GM21619 (cell line): ENCODE data around the gene ASCC1.

Source experiments
- ATAC-seq: cut with Tn5 transposase; IDR thresholded peaks from one replicate; pipeline ENCODE4 v1.9.1; 2021; ENCODE audit not compliant: unreplicated experiment

ASCC1 gene

DNA sequence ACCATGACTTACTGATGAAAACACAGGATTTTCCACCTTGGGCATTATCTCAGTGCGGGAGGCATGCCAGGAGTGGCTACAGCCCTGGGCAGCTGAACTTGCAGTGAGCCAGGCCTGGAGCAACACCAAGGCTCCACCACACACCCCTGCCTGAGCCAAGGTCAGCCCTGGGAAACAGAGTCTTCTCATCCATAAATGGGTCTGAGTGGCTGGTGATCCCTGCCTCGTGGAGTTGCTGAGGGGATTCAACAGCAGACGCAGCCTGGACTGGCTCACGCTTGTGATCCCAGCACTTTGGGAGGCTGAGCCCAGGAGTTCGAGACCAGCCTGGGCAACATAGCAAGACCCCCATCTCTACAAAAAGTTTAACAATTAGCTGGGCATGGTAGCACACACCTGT is 160.0 kb downstream of the ASCC1 start:
- ATAC-seq, result no peak

DNA sequence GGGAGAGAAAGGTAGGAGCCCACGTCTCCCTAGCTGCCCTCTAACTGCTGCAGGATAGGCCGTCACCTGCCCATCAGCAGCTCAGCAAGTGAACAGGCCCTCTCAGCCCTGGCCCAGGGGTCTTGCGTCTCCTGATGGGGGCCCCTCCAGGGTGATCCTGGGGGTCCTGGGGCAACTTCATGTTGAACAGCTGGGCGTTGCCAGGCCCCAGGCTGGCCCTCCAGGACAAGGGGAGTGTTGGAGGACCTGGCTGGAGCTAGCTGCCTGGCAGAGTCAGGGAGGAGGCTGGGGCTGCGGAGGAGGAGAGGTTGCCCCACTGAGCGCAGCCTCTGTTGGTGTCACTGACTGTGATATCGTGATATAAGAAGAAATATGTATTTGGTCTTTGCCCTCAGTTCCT is 162.4 kb downstream of the ASCC1 start:
- ATAC-seq, result no peak

DNA sequence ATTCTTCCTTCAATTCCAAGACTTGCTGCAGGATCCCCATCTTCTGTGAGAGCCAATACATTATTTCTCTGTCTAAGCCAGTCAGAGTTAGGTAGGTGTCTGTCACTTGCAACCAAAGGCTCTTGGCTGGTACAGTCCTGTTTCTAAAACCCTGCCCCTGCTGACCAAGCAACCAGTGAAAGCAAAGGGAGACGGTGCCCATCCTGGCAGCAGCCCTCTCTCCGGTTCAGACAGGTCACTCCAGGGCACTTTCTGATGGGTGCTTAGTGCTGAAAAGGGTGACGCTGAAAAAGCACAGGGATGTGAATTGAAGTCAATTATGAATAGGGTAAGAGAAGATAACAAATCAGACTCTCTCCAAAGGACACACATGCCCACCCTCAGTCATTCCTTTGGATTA is 165.2 kb downstream of the ASCC1 start:
- no peak for ATAC-seq

DNA sequence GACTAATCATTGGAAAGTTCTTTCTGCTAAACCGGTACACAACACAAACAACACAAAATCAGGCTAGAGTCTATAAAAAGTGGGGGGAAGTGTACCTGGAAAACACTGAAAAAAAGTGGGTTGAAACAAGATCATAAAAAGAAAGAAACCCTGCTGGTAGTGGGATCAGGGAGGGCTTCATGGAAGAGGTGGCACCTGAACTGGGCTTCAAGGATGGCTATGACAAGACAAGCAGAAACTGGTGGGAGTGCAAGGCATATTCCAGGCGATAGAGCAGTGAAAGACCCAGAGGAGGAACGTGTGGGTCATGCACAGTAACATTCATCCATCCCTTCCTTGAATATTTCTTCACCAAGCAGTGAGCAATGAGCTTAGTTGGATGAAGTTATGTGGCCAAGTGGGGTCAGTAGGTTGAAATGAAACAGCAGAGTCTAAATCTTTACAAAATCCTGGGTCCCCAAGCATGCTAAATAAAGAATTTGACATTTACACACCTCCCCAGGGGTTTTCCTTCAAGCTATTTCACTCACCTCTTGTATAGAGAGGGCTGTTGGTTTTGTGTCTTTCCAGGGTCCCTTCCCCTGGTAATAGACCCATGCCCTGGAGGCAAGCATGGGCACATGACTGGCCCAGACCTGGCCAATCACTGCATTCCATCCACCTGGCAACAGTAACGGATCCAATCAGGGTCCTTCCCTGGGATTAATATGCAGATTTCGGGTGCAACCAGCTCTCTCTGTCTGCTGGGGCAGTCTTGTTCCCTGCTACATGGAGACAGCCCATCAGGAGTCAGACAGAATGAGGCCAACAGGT is 165.9 kb downstream of the ASCC1 start:
- no peak for ATAC-seq

DNA sequence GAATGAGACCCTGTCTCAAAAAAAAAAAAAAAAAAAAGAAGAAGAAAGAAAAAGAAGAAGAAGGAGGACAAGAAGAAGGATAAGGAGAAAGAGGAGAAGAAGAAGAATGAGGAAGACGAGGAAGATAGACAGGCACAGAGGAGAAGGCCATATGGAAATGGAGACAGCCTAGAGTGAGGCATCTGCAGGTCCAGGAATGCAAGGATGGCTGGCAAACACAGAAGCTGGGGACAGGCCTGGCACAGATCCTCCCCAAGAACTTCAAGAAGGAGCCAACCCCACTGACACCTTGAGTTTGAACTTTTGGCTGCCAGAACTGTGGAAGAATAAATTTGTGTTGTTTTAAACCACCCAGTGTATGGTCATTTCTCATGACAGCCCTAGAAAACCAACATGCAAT is 166.6 kb downstream of the ASCC1 start:
- ATAC-seq, result no peak

DNA sequence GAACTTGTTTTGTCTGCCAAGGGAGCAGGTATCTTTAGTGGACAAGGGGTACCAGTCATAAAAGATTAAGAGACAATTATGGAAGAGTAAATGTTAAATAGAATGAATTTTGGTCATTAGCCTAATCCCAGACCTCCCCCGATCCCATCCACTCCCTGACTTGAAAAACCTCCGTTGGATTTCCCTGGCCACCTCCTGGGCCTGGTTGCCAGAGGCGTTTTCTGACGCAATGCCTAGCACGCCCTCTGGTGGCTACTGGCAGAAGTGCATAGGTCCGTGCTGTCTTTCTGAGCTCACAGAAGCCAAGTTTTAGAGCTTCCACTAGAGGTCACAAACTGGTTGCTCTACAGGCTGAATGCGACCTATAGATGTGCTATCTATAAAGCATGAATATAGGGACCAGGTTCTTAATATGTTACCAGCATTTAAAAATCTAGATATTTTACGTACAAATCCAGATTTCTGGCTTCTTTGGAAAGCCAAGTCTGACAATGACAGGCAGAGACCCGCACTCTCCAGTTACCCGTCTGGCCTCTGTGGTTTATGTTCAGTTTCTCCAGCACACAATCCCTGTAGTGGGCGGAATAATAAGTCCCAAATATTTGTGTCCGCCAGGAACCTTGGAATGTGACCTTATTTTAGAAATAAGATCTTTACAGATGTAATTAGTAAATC is 167.5 kb downstream of the ASCC1 start:
- peak; percentile 66 for ATAC-seq
